GM19193 (cell line): ENCODE results near the gene GRIFIN.

Source experiments
- POLR2A ChIP-seq: IDR thresholded peaks from 4 replicates; pipeline ENCODE4 v1.6.1; 2011; ENCODE audit not compliant: insufficient read depth, insufficient read length; ENCODE audit errors: extremely low read depth

GRIFIN gene

GRCh38 chr7:2495418-2496299 lies 19.5 kb upstream of the GRIFIN start:
- TF ChIP-seq POLR2A = no peak

DNA sequence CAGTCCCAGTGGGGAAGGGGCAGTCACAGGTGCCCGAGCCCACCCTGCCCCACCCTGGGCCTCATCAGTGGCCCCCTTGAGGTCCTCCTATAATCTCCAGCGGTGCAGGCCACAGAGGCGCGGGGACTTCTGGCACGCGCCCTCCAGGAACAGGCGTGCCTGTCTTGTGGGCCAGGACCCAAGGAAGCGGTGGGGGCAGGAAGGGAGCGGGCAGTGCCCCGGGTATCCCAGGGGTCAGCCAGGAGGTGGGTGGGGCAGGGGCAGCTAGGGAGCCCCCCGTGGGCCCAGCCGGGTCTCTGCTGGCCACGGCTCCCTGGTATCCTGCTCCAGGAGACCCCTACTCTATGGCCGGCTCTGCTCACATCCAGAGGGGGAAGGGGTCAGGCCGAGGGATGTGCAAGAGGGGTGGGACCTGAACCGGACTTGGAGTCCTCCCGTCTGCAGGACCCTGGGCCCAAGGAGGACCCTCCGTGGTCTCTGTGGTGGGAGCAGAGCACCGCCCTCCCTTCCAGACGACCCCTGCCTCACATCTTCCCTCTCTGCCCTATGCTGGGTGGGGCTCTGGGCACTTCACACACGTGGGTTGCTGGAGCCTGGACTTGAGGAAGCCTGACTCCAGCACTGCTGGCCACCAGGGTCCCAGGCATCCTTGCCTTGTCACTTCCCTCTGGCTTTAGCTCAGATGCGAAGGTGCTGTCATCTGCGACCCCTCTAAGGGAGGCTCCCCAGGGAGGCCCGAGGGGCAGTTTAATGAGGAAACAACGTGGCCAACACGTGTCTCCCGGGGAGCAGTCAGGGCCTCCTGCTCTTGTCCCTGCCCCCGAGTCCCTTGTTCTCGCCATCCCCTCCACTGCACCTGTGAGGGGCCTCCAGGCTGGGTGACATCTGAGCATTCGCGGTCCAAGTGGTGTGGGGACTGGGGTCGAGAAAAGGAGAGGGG lies 18.3 kb upstream of the GRIFIN start:
- no peak for TF ChIP-seq POLR2A

DNA sequence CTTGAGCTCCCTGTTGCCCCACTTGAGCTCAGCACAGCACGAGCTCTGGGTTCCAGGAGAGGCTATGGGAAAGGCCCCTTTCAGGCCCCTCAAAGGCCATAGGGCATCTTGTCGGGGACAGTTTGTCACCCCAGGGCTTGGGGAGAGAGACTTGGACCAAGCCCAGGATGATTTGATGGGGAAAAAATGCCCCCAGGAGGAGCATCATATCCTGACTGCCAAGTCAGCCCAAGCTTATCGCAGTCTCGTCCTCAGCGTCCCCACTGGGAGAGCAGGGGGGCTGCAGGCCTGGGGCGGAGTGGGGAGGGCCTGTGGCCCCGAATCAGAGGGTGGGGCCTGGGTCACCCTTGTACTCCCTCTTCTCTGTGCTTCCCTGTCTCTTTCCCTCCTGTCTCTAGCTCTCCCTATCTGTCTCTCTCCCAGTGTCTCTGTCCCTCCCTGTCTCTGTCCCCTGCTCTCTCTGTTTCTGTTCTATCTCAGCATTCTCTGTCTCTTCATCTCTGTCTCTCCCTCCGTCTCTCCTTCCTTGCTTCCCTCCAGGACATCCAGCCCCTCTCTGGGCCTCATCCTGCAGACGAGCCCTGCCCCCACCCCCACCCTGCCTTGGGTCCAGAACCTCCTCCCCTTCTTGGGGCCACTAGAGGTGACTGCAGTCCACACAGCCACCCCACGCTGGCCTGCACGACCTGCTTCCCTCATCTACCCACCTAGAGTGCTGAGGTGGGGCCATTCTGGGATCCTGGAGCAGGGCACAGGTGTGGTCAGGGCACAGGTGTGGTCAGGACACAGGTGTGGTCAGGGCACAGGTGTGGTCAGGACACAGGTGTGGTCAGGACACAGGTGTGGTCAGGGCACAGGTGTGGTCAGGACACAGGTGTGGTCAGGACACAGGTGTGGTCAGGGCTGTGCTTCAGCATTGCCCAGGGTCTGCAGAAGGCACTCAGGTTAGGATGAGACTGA lies 17.3 kb upstream of the GRIFIN start:
- TF ChIP-seq POLR2A = no peak

- TF ChIP-seq POLR2A = no peak
Observed at GRCh38 chr7:2492038-2492437, 15.8 kb upstream of the GRIFIN start.

DNA sequence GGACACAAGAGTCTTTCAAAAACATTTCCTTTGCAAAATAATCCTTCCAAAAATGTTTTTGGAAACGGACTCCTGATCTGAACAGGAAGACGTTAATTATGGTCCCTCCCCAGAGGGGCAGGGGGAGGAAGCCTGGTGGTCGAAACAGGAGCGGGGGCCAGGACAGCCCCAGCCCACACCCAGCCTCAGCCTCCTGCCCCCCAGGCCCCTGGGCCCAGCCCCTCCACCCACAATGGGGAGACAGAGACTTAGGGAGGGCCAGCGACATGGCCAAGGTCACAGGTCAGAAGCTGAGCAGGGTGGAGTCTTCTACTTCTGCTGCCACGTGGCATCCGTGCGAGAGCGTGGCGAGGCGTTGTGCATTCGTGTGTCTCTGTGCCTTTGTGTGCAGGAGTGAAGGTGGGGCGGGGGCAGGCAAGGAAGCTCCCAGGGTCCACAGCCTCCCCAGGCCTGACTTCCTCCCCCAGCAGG lies 14.0 kb upstream of the GRIFIN start:
- no peak for TF ChIP-seq POLR2A

DNA sequence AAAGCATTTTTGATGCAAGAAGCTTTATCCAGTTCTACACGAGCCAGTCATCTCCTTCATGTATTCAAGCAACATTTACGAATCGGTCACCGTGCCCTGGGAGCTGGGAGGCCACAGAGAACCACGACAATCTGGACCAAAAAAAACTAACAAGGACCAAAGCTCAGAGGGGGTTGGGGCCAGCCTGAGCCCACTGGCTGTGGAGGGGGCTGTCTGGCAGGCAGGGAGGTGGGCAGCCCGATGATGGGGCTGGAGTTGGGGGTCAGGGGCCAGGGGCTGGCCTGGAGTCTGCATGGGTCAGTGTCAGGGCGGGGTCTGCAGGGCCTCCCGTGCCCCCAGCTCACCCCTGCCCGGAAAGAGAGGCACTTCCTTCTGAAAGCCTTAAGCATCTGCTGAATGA lies 12.5 kb upstream of the GRIFIN start:
- TF ChIP-seq POLR2A = no peak

- TF ChIP-seq POLR2A = no peak
Observed at GRCh38 chr7:2488272-2488645, 12.1 kb upstream of the GRIFIN start.

DNA sequence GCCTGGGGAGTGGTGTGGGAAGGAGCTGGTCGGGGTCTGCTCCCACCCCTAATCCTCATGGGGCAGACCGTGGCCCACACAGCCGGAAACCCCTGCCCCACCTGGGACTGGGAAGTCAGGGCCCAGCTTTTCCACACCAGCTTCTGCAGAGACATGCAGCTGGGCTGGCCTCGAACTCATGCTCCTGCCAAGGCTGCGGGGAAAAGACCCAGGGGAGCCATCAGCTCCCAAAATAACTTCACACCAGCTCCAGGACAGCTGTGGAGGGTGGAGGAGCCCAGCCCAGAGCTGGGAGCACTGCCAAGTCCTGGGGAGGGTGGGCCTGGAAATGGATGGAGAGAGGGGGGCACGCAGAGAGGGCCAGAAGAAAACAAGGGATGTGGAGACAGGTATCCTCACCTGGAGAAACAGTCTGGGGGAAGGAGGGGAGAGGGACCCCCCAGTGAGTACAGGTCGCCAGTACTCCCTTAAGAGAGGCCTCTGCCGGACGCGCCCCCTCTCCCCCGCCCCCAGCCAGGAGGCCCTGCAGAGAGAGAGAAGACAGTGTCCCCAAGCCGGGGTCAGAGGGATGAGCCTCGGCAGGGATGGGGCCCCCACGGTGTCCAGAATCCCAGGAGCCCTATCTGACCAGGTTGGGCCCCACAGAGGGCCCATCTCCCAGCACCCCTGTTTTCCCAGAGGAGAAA lies 11.5 kb upstream of the GRIFIN start:
- no peak for TF ChIP-seq POLR2A

DNA sequence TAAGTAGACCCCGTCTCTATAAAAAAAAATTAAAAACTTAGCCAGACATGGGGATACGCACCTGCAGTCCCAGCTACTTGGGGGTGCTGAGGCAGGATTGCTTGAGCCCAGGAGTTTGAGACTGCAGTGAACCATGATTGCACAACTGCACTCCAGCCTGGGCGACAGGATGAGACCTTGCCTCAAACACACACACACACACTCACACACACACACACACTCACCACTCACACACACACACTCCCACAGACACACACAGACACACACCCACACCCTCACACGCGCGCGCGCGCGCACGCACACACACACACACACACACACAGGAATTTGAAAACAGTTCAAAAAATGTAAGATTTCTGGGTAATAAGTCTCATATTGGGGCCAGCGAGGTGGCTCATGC lies 8.7 kb upstream of the GRIFIN start:
- TF ChIP-seq POLR2A = no peak

DNA sequence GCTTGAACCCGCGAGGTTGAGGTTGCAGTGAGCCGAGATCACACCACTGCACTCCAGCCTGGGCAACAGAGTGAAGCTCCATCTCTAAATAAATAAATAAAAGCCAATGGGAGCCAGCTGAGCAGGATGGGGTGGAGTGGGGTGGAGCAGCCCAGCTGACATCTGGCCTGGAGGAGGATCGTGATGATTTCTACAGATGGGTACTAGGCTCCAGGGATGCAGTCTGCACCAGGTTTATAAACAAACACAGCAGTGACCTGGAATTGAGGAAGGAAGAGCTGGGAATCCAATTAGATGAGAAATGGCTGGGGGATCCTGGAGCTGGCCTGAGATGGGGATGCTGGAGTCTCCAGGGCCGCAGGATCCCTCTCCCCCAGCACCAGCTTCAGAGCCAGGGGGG lies 7.3 kb upstream of the GRIFIN start:
- no peak for TF ChIP-seq POLR2A

- no peak for TF ChIP-seq POLR2A
Observed at GRCh38 chr7:2482725-2483451, 6.7 kb upstream of the GRIFIN start.

GRCh38 chr7:2481195-2481594 lies 5.0 kb upstream of the GRIFIN start:
- no peak for TF ChIP-seq POLR2A

GRCh38 chr7:2480070-2480408 lies 3.8 kb upstream of the GRIFIN start:
- TF ChIP-seq POLR2A = no peak
